Breast epithelium (tissue), 3 donors: ENCODE measurements around the gene OR7G3.

Experiments
- POLR2A ChIP-seq: fragments of 450-650 bp; IDR thresholded peaks from one replicate; pipeline ENCODE4 v1.6.1; 2016; ENCODE audit warnings: antibody characterized with exemption, mild to moderate bottlenecking, moderate library complexity
- TF ChIP-seq, protein P1 (sequence below), 3 donors: fragments of 450-650 bp; IDR thresholded peaks; one replicate each; pipeline ENCODE4 v1.5.1; 2016 to 2017; ENCODE audit warnings: antibody characterized with exemption in 3 of 3, mild to moderate bottlenecking in 3 of 3, moderate library complexity in 3 of 3

DNA sequence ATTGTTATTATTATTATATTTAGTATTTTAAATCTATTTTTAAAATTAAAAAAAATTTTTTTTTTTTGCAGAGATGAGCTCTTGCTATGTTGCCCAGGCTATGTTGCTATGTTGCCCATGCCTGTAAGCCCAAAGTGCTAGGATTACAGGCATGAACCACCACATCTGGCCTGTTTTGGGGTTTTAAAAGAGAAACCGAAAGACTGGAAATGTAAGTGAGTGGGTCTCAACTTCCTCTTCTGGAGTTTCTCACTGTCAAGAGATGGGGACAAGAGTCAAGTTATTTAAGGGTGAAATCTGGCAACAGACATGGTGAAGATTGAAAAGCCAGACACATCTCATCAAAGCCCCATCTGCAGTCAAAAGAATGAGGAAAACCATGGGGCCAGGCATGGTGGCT lies 4.2 kb upstream of the OR7G3 start:
- TF ChIP-seq POLR2A: no peak
- TF ChIP-seq, protein P1, sequence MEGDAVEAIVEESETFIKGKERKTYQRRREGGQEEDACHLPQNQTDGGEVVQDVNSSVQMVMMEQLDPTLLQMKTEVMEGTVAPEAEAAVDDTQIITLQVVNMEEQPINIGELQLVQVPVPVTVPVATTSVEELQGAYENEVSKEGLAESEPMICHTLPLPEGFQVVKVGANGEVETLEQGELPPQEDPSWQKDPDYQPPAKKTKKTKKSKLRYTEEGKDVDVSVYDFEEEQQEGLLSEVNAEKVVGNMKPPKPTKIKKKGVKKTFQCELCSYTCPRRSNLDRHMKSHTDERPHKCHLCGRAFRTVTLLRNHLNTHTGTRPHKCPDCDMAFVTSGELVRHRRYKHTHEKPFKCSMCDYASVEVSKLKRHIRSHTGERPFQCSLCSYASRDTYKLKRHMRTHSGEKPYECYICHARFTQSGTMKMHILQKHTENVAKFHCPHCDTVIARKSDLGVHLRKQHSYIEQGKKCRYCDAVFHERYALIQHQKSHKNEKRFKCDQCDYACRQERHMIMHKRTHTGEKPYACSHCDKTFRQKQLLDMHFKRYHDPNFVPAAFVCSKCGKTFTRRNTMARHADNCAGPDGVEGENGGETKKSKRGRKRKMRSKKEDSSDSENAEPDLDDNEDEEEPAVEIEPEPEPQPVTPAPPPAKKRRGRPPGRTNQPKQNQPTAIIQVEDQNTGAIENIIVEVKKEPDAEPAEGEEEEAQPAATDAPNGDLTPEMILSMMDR (IDR thresholded peaks at IDR 0.05): no peak
